ENCODE data around the gene ROR1.

GRCh38 chr1:64182207-64182606, 408.4 kb downstream of the ROR1 start:
- TF ChIP-seq CTCF (IDR thresholded peaks at IDR 0.05 in 2 of 3, conservative IDR thresholded peaks at IDR 0.05 in 1 of 3; ENCODE audit: borderline replicate concordance in 1 of 3, insufficient read depth in 1 of 3, low read depth in 2 of 3, low read length in 2 of 3) (no peak), POLR2A (IDR thresholded peaks at IDR 0.05; ENCODE audit: borderline replicate concordance, extremely low read depth, insufficient read depth, insufficient read length) (no peak), ZBTB33 (IDR thresholded peaks at IDR 0.05; ENCODE audit: extremely low read depth, insufficient replicate concordance, low read length) (no peak), MAX (IDR thresholded peaks at IDR 0.05) (no peak), REST (IDR thresholded peaks at IDR 0.05; ENCODE audit: low read depth) (no peak), EZH2 (IDR thresholded peaks at IDR 0.05) (no peak), EZH2phosphoT487 (IDR thresholded peaks at IDR 0.05; ENCODE audit: borderline replicate concordance) (no peak), ZNF274 (IDR thresholded peaks at IDR 0.05; ENCODE audit: low read depth, low read length) (no peak), FOSL1 (IDR thresholded peaks at IDR 0.05; ENCODE audit: low read depth) (no peak), ATF3 (IDR thresholded peaks at IDR 0.05) (no peak), JUND (IDR thresholded peaks at IDR 0.05) (no peak), CEBPB (IDR thresholded peaks at IDR 0.05; ENCODE audit: low read depth) (no peak), POLR2AphosphoS5 (IDR thresholded peaks at IDR 0.05; ENCODE audit: low read depth, low read length) (no peak), TCF7L2 (IDR thresholded peaks at IDR 0.05; ENCODE audit: borderline replicate concordance, extremely low read depth, insufficient read depth, insufficient read length) (no peak)

Measured in HCT116 (cell line).